Right renal cortex interstitium (tissue), 3 donors: Measurements from ENCODE around the gene SEC61A2. TPM values are rescaled to one million over a fixed set of nuclear protein-coding genes. Genes with fewer than 3 reads are reported as not detected.
"Not testable (repeated sequence)": the region's sequence is repeated elsewhere in the genome, so short reads cannot be mapped to it uniquely, and the experiment has no call there.

ENCODE experiments used
- DNase-seq, 3 donors: peaks; one replicate each; pipeline ENCODE4 v3.0.0-alpha.2; 2013; ENCODE audit warnings: low read depth in 3 of 3, low spot score in 2 of 3
- polyA plus RNA-seq, 3 donors: library from polyadenylated mRNA; unstranded; fragments of 120-200 nt; gene quantifications; one replicate each; pipeline ENCODE4 v1.2.1, GENCODE V29; 2013; ENCODE audit not compliant: insufficient read length in 3 of 3

SEC61A2 gene
- polyA plus RNA-seq, 3 donors: 11.8 to 15.0 (median 12.8) TPM

GRCh38 chr10:12158111-12158510 lies 28.6 kb downstream of the SEC61A2 start:
- no peak for DNase-seq

GRCh38 chr10:12160664-12161063 lies 31.2 kb downstream of the SEC61A2 start:
- no peak for DNase-seq

- no peak for DNase-seq
Measured at GRCh38 chr10:12162927-12163326, 33.5 kb downstream of the SEC61A2 start.

GRCh38 chr10:12164085-12164484 lies 34.6 kb downstream of the SEC61A2 start:
- no peak for DNase-seq

- DNase-seq: no peak
Measured at GRCh38 chr10:12165036-12165435, 35.6 kb downstream of the SEC61A2 start.

DNA sequence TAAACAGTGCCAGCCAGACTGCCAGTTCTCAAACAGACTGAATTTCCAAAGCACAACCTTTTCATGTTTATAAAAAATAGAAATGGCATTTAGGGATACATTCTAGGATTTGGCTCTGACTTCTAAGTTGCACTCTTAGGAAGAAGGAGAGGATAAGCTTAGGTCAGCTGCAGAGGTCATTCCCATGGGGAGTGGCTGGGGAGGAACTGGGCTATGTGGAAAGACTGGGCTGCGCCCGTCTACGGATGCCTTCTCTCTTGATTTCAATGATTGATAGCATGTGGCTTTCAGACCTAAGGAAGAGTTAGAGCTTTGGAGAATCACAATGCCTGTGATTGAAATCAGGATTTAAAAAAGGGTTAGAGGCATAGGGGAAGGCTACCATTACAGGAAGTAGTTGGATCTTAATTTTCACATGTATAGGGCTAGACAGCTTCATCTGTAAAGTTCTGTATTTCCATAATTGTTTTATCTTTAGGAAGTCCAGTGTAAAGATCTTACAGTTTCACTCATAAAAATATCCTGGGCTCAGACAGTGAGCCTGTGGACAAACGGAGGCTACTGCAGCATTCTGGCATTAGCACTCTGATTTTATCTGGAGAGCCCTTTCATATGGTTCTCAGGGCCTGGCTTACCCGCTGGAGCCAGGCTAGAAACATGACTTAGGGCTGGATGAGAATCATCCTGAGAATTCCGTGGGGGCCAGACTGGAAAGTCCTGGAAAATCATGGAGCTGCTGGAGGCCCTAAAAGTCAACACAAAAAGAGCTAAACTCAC lies 36.7 kb downstream of the SEC61A2 start:
- no peak for DNase-seq

GRCh38 chr10:12171512-12171911 lies 42.0 kb downstream of the SEC61A2 start:
- not testable (repeated sequence) for DNase-seq

DNA sequence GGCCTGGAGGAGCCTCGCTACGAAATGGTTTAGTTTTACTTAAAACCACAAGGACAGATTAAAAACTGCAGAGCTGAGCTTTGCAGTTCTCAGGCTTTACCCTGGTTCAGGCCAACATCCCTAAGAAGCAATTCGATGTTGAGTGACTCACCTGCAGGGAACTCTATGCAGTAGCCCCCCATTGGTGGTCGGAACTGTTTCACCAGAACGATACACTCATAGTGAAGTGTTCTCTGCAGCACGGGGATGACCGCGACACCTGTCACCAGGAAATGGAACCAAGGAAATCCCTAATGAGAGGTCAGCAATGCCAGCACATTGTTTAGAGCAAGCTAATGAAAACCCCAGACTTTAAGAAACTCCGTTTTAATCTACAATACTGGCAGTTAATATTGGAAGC lies 48.2 kb downstream of the SEC61A2 start:
- DNase-seq: no peak

- no peak for DNase-seq
Measured at GRCh38 chr10:12179606-12180170, 50.2 kb downstream of the SEC61A2 start.

GRCh38 chr10:12180221-12180974 lies 50.9 kb downstream of the SEC61A2 start:
- DNase-seq: no peak

GRCh38 chr10:12181065-12181775 lies 51.7 kb downstream of the SEC61A2 start:
- DNase-seq: no peak

DNA sequence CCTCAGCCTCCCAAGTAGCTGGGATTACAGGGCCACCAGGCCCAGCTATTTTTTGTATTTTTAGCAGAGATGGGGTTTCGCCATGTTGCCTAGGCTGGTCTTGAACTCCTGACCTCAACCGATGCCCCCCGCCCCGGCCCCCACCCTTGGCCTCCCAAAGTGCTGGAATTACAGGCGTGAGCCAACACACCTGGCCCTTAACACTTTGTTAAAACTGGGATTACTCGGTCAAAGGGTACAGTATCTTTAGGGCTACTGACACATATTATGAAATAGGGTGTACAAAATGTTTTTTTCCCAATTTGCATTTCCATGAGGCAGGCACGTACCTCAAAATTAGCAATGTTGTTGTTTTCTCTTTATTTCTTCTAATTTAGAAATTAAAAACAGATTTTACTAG lies 54.7 kb downstream of the SEC61A2 start:
- DNase-seq: no peak

DNA sequence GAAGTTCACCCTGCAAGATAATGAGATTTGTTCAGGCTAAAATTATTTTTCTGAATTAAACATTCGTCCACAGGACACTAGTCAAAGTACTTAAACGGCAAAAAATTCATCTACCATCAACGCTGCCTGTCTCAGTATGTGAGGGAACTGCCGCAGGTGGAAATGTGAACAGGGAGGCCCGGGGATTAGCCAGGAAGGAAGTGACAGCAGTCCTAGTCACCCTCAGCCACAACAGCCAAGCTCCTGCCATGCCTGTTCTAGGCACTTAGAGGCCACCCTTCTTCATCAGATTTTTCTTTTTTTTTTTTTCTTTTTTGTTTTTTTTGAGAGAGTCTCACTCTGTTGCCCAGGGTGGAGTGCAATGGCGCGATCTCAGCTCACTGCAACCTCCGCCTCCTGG lies 56.8 kb downstream of the SEC61A2 start:
- no peak for DNase-seq

DNA sequence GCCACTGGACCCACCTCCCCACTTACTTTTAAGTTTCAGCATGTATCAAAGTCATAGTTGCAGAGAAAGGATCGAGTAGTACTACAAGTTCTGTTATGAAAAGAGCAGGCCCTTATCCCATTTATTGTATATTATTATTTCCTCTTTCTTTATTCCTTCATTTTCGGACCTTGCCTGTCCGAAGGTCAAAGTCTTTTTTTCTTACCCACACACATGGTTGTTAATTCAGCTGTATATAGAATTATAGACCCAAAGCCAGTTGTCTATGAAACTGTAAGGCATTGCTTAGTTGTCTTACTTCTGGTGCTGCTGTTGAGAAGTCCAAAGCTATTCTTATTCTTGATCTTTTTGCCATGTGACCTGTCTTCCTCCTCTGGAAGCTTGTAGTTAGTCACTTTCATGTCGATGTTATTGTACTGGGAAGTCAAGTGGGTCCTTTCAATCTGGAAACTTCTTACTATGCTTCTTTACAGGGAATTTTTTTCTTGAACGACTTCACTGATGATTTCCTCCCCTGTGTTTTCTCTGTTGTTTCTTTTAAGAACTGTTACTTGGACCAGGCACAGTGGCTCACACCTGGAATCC lies 57.9 kb downstream of the SEC61A2 start:
- DNase-seq: no peak

DNA sequence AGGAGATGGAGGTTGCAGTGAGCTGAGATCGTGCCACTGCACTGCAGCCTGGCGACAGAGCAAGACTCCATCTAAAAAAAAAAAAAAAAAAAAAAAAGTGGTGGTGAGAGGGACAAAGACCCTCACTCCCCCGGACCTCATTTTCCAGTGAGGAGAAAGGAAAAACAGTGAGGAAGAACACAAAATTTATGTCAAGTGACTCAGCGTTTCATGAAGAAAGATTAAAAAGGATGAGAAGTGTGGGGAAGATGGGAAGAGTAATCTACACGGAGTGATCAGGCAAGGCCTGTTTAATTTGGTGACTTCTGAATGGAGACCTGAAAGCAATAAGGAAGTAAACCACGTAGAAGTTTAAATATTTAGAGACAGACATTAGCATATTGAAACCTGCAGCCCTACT lies 59.2 kb downstream of the SEC61A2 start:
- DNase-seq: no peak

GRCh38 chr10:12189426-12189825 lies 59.9 kb downstream of the SEC61A2 start:
- no peak for DNase-seq

- DNase-seq: no peak
Measured at GRCh38 chr10:12191715-12192114, 62.2 kb downstream of the SEC61A2 start.

DNA sequence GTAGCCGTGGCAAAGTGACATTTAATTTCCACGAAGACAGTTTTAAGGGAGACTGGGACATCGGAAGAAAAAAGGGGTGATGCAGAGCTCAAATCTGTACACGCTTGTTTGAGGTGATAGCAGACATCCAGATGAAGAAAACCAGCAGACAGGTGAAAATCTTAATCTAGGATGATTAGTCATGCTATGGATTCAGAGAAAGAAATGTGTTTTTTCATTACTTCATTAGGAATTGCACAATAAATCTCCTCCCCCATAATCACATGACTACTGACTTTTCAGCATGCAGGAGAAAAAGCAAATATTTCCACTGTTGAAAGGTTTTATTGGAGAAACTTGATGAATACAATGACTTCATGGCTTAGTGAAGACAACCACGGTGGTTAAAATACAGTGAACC lies 63.7 kb downstream of the SEC61A2 start:
- DNase-seq: no peak

DNA sequence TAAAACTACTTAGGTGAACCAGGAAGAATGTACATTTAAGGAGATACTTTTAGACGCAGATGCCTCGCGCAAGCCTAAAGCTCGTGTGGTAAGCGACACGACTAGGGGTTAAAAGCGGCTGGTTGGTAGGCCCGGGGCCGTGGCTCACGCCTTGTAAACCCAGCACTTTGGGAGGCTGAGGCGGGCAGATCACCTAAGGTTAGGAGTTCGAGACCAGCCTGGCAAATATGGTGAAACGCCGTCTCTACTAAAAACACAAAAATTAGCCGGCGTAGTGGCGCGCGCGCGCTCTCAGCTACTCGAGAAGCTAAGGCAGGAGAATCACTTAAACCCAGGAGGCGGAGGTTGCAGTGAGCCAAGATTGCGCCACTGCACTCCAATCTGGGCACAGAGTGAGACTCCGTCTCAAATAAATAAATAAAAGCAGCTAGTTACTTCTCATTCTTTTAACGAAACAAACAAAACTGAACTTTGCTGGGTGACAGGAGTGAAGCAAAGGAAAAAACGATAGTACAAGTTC lies 65.3 kb downstream of the SEC61A2 start:
- DNase-seq: no peak

GRCh38 chr10:12195281-12195602 lies 65.8 kb downstream of the SEC61A2 start:
- DNase-seq: no peak
